GM12878 (cell line): ENCODE measurements around the gene FOS. TPM values are rescaled to one million over a fixed set of nuclear protein-coding genes. Genes with fewer than 3 reads are reported as not detected.

Experiments used
- BACH1 ChIP-seq: fragments of 450-650 bp; IDR thresholded peaks from 2 replicates; pipeline ENCODE4 v1.6.1; 2017; ENCODE audit warnings: mild to moderate bottlenecking, borderline replicate concordance
- CBFB ChIP-seq: IDR thresholded peaks from 2 replicates; pipeline ENCODE4 v1.6.1; 2016; ENCODE audit warnings: antibody characterized with exemption, low read depth
- CHD2 ChIP-seq: IDR thresholded peaks from 2 replicates; pipeline ENCODE4 v1.6.1; 2011; ENCODE audit warnings: low read depth, low read length, improper control_type of control experiment, borderline replicate concordance
- CTCF ChIP-seq, 3 experiments: IDR thresholded peaks in 2 of 3; conservative IDR thresholded peaks in 1 of 3; 2 replicates each; pipeline ENCODE4 v1.5.1; 2011; ENCODE audit warnings: low read depth in 3 of 3, low read length in 3 of 3, mild to moderate bottlenecking in 3 of 3, control low read depth in 2 of 3, moderate library complexity in 2 of 3, inconsistent platforms in 1 of 3, mixed read lengths in 1 of 3; ENCODE audit not compliant: control insufficient read depth in 2 of 3, insufficient read depth in 1 of 3; ENCODE audit errors: extremely low read depth in 1 of 3
- FOXM1 ChIP-seq: IDR thresholded peaks from 2 replicates; pipeline ENCODE4 v1.6.1; 2012; ENCODE audit warnings: low read depth, mild to moderate bottlenecking, inconsistent platforms, low read length, moderate library complexity
- MTA3 ChIP-seq: IDR thresholded peaks from 2 replicates; pipeline ENCODE4 v1.6.1; 2012; ENCODE audit warnings: low read length, inconsistent platforms, borderline replicate concordance
- NFYB ChIP-seq: IDR thresholded peaks from 2 replicates; pipeline ENCODE4 v1.6.1; 2011; ENCODE audit warnings: low read depth, mild to moderate bottlenecking, low read length, improper control_type of control experiment, moderate library complexity; ENCODE audit not compliant: insufficient read depth
- NR2F1 ChIP-seq: fragments of 450-650 bp; conservative IDR thresholded peaks from 2 replicates; pipeline ENCODE4 v1.6.1; 2017; ENCODE audit warnings: mild to moderate bottlenecking
- PAX8 ChIP-seq: fragments of 450-650 bp; IDR thresholded peaks from 2 replicates; pipeline ENCODE4 v1.6.1; 2017; ENCODE audit warnings: mild to moderate bottlenecking, moderate library complexity
- POU2F2 ChIP-seq: IDR thresholded peaks from 3 replicates; pipeline ENCODE4 v1.6.1; 2011; ENCODE audit warnings: low read depth, mild to moderate bottlenecking, low read length, borderline replicate concordance
- RELB ChIP-seq: fragments of 450-650 bp; IDR thresholded peaks from 2 replicates; pipeline ENCODE4 v1.6.1; 2017; ENCODE audit warnings: low read depth, mild to moderate bottlenecking, moderate library complexity
- SMARCA5 ChIP-seq: fragments of 450-650 bp; IDR thresholded peaks from 2 replicates; pipeline ENCODE4 v1.6.1; 2017; ENCODE audit warnings: mild to moderate bottlenecking
- SP1 ChIP-seq: IDR thresholded peaks from one replicate; pipeline ENCODE4 v1.6.1; 2011; ENCODE audit warnings: low read depth, low read length
- TCF12 ChIP-seq: IDR thresholded peaks from 2 replicates; pipeline ENCODE4 v1.6.1; 2011; ENCODE audit warnings: low read depth, mild to moderate bottlenecking, low read length
- ZZZ3 ChIP-seq: IDR thresholded peaks from 2 replicates; pipeline ENCODE4 v1.6.1; 2011; ENCODE audit warnings: low read depth; ENCODE audit not compliant: control insufficient read depth, insufficient read length
- polyA plus RNA-seq, 11 experiments: library from polyadenylated mRNA; depleted of rRNA in 4 of 11; unstranded in 6 of 11; stranded (reverse) in 5 of 11; fragments of >200 nt; fragmentation: Nextera tagmentation in 4 of 11; fragmentation: Illumina TruSeq in 1 of 11; extraction: Ambion mirVana in 4 of 11; extraction: Trizol in 1 of 11; gene quantifications; 1 replicate in 1 of 11; 2 replicates in 10 of 11; pipeline versions ENCODE4 v1.2.1 to v1.2.3, GENCODE V29; 2011 to 2016; ENCODE audit warnings: inconsistent platforms in 2 of 11, missing spikeins in 2 of 11, low read depth in 1 of 11
- total RNA-seq, 4 experiments: library from RNA; depleted of rRNA in 3 of 4; stranded (reverse); fragments of >200 nt in 3 of 4; fragmentation: Illumina TruSeq in 1 of 4; extraction: Trizol in 1 of 4; gene quantifications; 2 replicates each; pipeline versions ENCODE4 v1.2.1 to v1.2.3, GENCODE V29; 2013 to 2021
- TF ChIP-seq, protein P1 (sequence below): IDR thresholded peaks from 2 replicates; pipeline ENCODE4 v1.6.1; 2012; ENCODE audit warnings: mild to moderate bottlenecking, low read depth, low read length
- TF ChIP-seq, protein P2 (sequence below): IDR thresholded peaks from 2 replicates; pipeline ENCODE4 v1.6.1; 2012; ENCODE audit warnings: low read length, inconsistent platforms
- TF ChIP-seq, protein P3 (sequence below): fragments of 450-650 bp; IDR thresholded peaks from 2 replicates; pipeline ENCODE4 v1.6.1; 2017; ENCODE audit warnings: mild to moderate bottlenecking

Gene FOS
- total and polyA plus RNA-seq, 10 of the 15 experiments (the other 5 are each of a cell fraction or from before 2014, with no cell fraction given) = 0.02 to 0.95 (median 0.38) TPM

- TF ChIP-seq NR2F1 (no peak; the same call in 1 of the 2 replicates), RELB (no peak), SMARCA5 (0 out of 2 replicates have a peak, but pooled peaks have one; percentile 15), CHD2 (no peak), FOXM1 (no peak), SP1 (peak; percentile 57), CBFB (no peak), POU2F2 (peak; percentile 20; the same call in 1 of the 3 replicates), PAX8 (no peak), MTA3 (no peak), BACH1 (no peak; the same call in 1 of the 2 replicates), CTCF (IDR thresholded peaks at IDR 0.05 in 2 of 3, conservative IDR thresholded peaks at IDR 0.05 in 1 of 3; ENCODE audit: control insufficient read depth in 2 of 3, extremely low read depth in 1 of 3, insufficient read depth in 1 of 3, low read depth in 3 of 3, low read length in 3 of 3) (peak in 1 of 3 experiments; percentile 19; a peak in 1 of 6 replicates), TCF12 (no peak), NFYB (peak; percentile 78), ZZZ3 (no peak)
- TF ChIP-seq, protein P1, sequence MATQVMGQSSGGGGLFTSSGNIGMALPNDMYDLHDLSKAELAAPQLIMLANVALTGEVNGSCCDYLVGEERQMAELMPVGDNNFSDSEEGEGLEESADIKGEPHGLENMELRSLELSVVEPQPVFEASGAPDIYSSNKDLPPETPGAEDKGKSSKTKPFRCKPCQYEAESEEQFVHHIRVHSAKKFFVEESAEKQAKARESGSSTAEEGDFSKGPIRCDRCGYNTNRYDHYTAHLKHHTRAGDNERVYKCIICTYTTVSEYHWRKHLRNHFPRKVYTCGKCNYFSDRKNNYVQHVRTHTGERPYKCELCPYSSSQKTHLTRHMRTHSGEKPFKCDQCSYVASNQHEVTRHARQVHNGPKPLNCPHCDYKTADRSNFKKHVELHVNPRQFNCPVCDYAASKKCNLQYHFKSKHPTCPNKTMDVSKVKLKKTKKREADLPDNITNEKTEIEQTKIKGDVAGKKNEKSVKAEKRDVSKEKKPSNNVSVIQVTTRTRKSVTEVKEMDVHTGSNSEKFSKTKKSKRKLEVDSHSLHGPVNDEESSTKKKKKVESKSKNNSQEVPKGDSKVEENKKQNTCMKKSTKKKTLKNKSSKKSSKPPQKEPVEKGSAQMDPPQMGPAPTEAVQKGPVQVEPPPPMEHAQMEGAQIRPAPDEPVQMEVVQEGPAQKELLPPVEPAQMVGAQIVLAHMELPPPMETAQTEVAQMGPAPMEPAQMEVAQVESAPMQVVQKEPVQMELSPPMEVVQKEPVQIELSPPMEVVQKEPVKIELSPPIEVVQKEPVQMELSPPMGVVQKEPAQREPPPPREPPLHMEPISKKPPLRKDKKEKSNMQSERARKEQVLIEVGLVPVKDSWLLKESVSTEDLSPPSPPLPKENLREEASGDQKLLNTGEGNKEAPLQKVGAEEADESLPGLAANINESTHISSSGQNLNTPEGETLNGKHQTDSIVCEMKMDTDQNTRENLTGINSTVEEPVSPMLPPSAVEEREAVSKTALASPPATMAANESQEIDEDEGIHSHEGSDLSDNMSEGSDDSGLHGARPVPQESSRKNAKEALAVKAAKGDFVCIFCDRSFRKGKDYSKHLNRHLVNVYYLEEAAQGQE = no peak
- TF ChIP-seq, protein P2, sequence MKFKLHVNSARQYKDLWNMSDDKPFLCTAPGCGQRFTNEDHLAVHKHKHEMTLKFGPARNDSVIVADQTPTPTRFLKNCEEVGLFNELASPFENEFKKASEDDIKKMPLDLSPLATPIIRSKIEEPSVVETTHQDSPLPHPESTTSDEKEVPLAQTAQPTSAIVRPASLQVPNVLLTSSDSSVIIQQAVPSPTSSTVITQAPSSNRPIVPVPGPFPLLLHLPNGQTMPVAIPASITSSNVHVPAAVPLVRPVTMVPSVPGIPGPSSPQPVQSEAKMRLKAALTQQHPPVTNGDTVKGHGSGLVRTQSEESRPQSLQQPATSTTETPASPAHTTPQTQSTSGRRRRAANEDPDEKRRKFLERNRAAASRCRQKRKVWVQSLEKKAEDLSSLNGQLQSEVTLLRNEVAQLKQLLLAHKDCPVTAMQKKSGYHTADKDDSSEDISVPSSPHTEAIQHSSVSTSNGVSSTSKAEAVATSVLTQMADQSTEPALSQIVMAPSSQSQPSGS = no peak
- TF ChIP-seq, protein P3, sequence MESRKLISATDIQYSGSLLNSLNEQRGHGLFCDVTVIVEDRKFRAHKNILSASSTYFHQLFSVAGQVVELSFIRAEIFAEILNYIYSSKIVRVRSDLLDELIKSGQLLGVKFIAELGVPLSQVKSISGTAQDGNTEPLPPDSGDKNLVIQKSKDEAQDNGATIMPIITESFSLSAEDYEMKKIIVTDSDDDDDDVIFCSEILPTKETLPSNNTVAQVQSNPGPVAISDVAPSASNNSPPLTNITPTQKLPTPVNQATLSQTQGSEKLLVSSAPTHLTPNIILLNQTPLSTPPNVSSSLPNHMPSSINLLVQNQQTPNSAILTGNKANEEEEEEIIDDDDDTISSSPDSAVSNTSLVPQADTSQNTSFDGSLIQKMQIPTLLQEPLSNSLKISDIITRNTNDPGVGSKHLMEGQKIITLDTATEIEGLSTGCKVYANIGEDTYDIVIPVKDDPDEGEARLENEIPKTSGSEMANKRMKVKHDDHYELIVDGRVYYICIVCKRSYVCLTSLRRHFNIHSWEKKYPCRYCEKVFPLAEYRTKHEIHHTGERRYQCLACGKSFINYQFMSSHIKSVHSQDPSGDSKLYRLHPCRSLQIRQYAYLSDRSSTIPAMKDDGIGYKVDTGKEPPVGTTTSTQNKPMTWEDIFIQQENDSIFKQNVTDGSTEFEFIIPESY = no peak
These were observed 48.4 kb upstream of the FOS start (continued) for GRCh38 chr14:75230140-75230792.
